ENCODE measurements around the gene UBL5.
A peak's percentile ranks its signal among the peaks of the same experiment; 100 is the strongest.
"Not testable (repeated sequence)": the region's sequence is repeated elsewhere in the genome, so short reads cannot be mapped to it uniquely, and the experiment has no call there.

Gene UBL5

GRCh38 chr19:9827289-9828238, at the start of gene UBL5:
TSS of gene UBL5 (plus strand) at chr19:9827918. CDS start at chr19:9828338, 420 bp downstream.
- DNase-seq = peak; percentile 72

DNA sequence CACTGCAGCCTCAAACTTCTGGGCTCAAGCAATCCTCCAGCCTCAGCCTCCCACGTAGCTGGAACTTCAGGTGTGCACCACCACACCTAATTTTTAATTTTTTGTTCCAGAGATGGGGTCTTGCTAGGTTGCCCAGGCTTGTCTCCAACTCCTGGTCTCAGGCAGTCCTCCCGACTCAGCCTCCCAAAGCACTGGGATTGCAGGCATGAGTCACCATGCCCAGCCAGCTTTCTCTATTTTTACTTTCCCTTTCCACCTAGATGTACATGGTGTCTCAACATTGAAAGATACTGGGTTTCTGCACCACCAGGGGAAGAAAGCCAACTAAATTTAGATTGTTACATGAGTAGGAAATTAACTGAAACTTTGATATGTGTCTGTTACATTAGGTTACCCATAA, 45.4 kb upstream of the UBL5 start:
- DNase-seq = no peak

- not testable (repeated sequence) for DNase-seq
These were observed 43.6 kb upstream of the UBL5 start for GRCh38 chr19:9784163-9784496.

GRCh38 chr19:9785367-9786331, 42.1 kb upstream of the UBL5 start:
- DNase-seq = peak; percentile 85

DNA sequence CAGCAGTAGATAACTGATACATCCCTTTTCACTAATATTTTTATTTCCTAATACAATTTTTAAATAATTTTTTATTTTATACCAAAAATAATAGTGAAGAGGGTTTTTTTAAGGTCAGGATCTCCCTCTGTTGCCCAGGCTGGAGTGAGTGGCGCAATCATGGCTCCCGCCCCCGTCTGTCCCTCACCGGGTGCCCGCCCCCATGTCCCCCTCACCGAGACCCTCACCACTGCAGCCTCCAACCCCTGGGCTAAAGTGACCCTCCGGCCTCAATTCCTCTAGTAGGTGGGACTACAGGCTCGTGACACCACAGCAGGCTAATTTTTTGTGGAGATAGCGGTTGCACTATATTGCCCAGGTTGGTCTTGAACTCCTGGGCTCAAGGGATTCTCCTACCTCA, 41.4 kb upstream of the UBL5 start:
- no peak for DNase-seq

DNA sequence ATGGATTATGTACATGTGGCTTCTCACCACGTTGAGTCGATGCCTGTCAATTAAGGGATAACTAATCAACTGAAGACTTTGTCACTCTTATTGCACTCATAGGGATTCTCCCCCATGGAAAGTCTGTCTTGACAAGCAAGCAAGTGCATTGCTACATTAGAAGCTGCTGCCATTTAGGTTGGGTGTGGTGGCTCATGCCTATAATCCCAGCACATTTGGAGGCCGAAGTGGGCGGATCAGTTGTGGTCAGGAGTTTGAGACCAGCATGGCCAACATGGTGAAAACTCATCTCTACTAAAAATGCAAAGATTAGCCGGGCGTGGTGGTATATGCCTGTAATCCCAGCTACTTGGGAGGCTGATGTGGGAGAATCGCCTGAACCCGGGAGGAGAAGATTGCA, 40.9 kb upstream of the UBL5 start:
- no peak for DNase-seq

GRCh38 chr19:9788604-9789003, 39.1 kb upstream of the UBL5 start:
- not testable (repeated sequence) for DNase-seq

- no peak for DNase-seq
These were observed 38.7 kb upstream of the UBL5 start for GRCh38 chr19:9789066-9789465.

- not testable (repeated sequence) for DNase-seq
These were observed 38.1 kb upstream of the UBL5 start for GRCh38 chr19:9789579-9789978.

DNA sequence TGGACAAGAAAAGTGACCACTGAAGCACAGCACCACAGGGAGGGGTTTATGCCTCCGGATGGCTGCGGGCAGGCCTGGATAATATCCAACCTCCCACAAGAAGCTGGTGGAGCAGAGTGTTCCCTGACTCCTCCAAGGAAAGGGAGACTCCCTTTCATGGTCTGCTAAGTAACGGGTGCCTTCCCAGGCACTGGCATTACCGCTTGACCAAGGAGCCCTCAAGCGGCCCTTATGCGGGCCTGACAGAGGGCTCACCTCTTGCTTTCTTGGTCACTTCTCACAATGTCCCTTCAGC, 36.7 kb upstream of the UBL5 start:
- not testable (repeated sequence) for DNase-seq

- DNase-seq = peak; percentile 63
These were observed 36.0 kb upstream of the UBL5 start for GRCh38 chr19:9791552-9792205.

- peak; percentile 37 for DNase-seq
These were observed 35.3 kb upstream of the UBL5 start for GRCh38 chr19:9792206-9793070.

DNA sequence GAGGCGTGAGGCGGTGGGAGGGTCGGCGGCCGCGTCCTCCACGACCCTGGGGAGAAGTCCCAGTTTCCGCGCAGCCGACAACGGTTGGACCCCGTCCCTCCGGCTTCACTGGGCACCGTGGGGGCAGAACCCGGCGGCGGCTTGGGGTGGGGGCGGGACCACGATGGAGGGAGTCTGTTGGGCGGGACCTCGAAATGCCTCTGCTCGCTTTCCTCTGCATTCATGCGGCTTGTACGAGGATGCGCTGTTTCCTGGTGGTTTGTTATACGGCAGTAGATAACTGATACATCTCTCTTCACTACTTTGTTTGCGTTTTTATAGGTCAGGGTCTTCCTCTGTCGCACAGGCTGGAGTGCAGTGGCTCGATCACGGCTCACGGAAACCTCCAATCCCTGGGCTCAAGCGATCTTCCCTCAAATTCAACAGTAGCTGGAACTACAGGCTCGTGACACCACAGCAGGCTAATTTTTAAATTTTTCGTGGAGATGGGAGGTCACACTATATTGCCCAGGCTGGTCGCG, 34.6 kb upstream of the UBL5 start:
- DNase-seq = no peak

GRCh38 chr19:9796113-9796773, 31.5 kb upstream of the UBL5 start:
- peak; percentile 52 for DNase-seq

GRCh38 chr19:9797871-9798270, 29.8 kb upstream of the UBL5 start:
- no peak for DNase-seq

DNA sequence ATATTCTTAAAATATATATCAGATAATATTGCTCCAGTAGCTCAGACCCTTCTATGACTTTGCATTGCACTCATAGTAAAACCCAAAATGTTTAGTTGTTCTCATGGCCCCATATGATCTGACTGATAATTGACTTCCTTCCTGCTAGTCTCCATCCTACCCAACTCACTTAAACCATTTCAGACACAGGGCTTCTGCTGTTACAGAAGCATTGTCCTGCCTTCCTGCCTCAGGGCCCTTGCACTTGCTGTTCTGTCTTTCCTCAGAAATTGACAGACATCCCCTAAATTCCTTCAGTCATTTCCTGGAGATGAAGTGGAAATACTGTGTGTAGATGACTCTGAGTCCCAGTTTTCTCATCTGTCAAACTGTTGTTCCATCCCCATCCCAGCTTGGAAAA, 28.6 kb upstream of the UBL5 start:
- DNase-seq = no peak

DNA sequence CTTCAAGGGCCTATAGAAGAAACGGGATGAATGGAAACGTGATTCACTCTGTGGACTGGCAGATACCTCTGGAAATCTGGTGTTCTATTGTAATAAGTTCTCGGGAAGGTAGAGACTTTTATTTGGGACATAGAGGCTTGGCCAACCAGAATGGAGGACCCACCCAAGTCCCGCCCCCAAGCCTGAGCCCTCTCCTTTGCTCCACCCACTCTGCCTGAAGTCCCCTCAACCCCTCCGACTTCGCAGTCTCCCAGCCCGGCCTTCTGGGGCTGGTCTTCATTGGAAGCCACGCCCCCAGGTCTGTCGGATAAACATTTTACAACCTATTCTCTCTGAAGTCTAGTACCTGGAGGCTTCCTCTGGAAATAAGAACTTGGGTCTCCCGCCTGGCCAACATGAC, 25.7 kb upstream of the UBL5 start:
- DNase-seq = no peak

DNA sequence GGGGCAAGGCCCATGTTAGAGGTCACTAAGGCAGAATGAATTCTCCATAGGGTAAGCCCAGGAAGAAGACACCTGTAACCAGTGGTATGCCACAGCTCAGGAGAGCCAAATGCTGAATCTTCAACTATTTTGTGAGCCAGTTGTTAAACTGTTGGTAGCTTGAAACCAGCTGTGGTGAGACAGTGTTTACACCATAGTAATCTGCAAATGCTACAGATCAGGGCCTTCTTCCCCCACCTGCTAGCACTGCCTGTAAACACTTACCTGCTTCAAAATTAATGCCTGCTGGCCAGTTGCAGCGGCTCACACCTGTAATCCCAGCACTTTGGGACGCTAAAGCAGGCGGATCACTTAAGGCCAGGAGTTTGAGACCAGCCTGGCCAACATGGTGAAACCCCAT, 20.9 kb upstream of the UBL5 start:
- no peak for DNase-seq

GRCh38 chr19:9808855-9809824, 18.6 kb upstream of the UBL5 start:
- no peak for DNase-seq

DNA sequence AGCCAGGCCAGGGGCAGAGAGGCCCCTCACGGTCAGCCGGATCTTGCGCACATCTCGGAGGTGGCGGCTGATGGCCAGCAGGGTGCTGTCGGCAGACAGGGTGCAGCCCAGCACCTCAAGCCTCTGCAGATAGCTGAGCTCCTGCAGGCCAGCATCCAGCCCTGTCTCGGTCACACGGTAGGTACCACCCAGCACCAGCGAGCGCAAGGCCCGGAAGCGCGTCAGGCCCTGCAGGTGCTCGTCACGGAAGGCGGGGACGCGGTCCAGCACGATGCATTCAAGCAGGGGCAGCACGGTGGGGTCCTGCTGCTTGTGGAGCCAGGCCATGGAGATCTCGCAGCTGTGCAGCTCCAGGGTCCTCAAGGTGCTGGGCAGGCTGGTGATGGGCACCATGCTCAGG, 16.6 kb upstream of the UBL5 start:
- no peak for DNase-seq

Measured in NCI-H1417 treated with DMSO at 0.1 percent for 48 hours (cell line).